Brain microvascular endothelial cell (primary cell): Measurements from ENCODE around the gene CMTM6.

Experiments used
- DNase-seq: peaks from one replicate; pipeline ENCODE4 v3.0.0-alpha.2; 2020
- H3K27ac ChIP-seq: fragments of 250-450 bp; sonication (Bioruptor Pico); 2 replicates; pipeline ENCODE4 v1.5.1; 2020; ENCODE audit warnings: mild to moderate bottlenecking, moderate library complexity
- H3K27me3 ChIP-seq: fragments of 250-450 bp; sonication (Bioruptor Pico); replicated peaks from 2 replicates; pipeline ENCODE4 v1.5.1; 2020; ENCODE audit warnings: mild to moderate bottlenecking
- H3K36me3 ChIP-seq: fragments of 250-450 bp; sonication (Bioruptor Pico); replicated peaks from 2 replicates; pipeline ENCODE4 v1.5.1; 2020; ENCODE audit warnings: mild to moderate bottlenecking
- H3K4me3 ChIP-seq: 2 replicates; pipeline ENCODE4 v1.5.1; 2011; ENCODE audit warnings: low read depth, mild to moderate bottlenecking, control low read depth, low read length, moderate library complexity
- in situ Hi-C: cut with HindIII; loops from 2 replicates; pipeline ENCODE4 v1.10.0; 2017; ENCODE audit warnings: low sequenced_read_pairs, low pct_ligation_motif_present
- TF ChIP-seq, protein P1 (sequence below): IDR thresholded peaks from 2 replicates; pipeline ENCODE4 v1.5.1; 2011; ENCODE audit warnings: low read depth, mild to moderate bottlenecking, moderate library complexity, low read length, control low read depth, inconsistent platforms; ENCODE audit errors: missing control alignments

The CMTM6 gene

DNA sequence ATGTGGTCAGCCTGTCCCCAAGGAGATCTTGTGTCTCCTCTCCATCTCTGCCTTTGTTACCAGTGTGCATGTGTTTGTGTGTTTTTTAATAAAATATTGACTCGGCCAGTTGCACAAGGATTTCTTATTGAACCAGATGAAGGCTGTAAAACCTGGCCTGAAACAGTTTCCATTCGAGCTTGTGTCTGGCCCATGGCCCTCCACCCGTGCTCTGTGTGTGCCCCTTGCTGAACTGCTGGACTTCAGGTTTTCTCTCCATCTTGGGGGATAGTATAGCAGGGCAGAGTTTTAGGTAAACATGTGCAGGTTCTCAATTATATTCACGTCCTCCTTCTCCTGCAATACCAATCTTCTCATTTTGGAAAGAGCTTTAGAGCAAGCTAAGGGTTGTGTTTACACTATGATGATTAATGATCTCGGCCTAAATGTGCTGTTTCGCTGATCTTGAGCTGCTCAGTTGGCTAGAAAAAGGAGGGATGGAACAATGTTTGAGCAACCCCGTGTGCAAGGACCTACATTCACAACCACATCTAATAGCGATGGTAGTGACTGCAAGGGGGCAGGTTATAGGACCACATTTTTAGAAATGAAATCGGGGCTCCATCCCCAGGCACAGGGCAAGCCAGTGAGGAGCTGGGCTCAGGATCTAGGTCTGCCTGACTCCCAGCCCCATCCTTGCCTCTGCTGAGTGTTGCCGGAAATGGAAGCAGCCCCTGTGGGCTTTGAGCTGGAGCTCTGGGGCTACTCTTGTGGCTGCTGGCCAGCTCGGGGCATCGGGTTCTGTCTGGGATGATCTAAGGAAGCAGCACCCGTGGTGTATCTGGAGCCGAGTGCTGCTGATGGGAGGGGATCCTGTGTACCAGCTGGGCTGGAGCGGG lies 47.7 kb downstream of the CMTM6 start:
- no peak overlapping the region for H3K27ac ChIP-seq
- TF ChIP-seq, protein P1, sequence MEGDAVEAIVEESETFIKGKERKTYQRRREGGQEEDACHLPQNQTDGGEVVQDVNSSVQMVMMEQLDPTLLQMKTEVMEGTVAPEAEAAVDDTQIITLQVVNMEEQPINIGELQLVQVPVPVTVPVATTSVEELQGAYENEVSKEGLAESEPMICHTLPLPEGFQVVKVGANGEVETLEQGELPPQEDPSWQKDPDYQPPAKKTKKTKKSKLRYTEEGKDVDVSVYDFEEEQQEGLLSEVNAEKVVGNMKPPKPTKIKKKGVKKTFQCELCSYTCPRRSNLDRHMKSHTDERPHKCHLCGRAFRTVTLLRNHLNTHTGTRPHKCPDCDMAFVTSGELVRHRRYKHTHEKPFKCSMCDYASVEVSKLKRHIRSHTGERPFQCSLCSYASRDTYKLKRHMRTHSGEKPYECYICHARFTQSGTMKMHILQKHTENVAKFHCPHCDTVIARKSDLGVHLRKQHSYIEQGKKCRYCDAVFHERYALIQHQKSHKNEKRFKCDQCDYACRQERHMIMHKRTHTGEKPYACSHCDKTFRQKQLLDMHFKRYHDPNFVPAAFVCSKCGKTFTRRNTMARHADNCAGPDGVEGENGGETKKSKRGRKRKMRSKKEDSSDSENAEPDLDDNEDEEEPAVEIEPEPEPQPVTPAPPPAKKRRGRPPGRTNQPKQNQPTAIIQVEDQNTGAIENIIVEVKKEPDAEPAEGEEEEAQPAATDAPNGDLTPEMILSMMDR, result no peak

DNA sequence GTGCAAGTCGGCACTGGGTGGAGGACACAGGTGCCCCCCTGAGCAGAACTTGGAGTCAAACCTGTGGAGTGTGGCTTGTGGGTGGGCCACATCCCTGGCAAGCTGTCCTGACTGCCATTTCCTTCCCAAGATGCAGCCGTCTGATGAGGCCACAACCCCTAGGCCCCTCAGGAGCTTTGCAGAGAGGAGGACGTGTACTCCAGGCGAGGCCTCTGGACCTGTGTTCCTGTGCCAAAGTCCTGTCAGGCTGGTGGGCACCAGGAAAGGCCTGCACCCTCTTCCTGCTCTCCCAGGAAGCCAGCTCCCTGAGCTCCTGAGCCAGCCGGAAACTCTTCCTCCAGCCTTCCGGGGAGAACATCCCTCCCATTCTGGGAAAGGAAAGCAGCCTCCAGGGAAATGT lies 48.5 kb downstream of the CMTM6 start:
- in situ Hi-C loops, result no loop called here
- no peak overlapping the region for H3K27ac ChIP-seq
- no peak for DNase-seq
- TF ChIP-seq, protein P1, result no peak
- peaks cover 3% of the 10 kb centered on the region for H3K36me3 ChIP-seq
- H3K4me3 ChIP-seq, result no peak overlapping the region
- no peaks in the 10 kb centered on the region for H3K27me3 ChIP-seq

More for the DNA sequence above, 47.7 kb downstream of the CMTM6 start:
- Histone ChIP-seq H3K4me3 (no peak overlapping the region), H3K27me3 (no peaks in the 10 kb centered on the region), H3K36me3 (peaks cover 3% of the 10 kb centered on the region)
- in situ Hi-C loops, result no loop called here
- no peak for DNase-seq

DNA sequence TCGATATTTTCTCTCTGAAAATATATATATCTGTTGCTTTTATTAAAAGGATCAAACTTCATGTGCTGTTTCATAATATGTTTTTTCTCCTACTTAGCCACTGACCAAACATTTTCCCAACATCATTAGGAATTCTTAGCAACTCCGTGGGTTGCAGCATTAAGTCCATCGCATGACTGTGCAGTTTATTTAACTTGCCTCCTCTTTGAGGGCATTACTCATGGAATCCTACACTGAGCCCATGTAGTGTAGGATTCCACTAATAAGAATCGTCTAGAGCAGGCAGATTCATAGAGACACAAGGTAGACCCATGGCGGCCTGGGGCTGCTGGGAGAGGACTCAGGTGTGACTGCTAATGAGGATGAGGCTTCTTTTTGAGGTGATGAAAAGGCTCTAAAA lies 49.3 kb downstream of the CMTM6 start:
- in situ Hi-C loops, result no loop called here
- Histone ChIP-seq H3K27ac (peak overlapping the region; percentile 31), H3K27me3 (no peaks in the 10 kb centered on the region), H3K36me3 (peaks cover 3% of the 10 kb centered on the region), H3K4me3 (no peak overlapping the region)
- DNase-seq, result peak; percentile 34
- TF ChIP-seq, protein P1, result no peak

DNA sequence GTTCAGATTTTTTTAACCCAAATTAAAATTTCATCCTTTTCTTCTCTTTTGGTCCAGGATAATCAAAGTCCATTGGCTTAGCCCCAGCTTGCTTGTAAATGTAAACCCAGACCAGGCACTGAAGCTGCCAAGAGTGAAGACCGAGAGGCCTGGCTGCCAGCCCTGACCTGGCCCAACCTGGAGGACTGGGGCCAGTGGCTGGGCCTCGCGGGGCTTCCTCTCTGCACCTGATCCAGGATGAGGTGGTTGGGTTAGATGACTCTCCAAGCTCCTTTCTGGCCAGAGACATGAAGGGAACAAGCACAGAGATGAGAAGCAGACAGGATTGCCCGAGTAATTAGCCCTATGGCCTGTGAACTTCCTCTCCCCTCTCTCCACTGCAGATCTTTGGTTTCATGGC lies 50.6 kb downstream of the CMTM6 start:
- no peaks in the 10 kb centered on the region for H3K27me3 ChIP-seq
- TF ChIP-seq, protein P1, result no peak
- in situ Hi-C loops, result no loop called here
- DNase-seq, result no peak
- peaks cover 3% of the 10 kb centered on the region for H3K36me3 ChIP-seq
- H3K27ac ChIP-seq, result no peak overlapping the region
- H3K4me3 ChIP-seq, result no peak overlapping the region

DNA sequence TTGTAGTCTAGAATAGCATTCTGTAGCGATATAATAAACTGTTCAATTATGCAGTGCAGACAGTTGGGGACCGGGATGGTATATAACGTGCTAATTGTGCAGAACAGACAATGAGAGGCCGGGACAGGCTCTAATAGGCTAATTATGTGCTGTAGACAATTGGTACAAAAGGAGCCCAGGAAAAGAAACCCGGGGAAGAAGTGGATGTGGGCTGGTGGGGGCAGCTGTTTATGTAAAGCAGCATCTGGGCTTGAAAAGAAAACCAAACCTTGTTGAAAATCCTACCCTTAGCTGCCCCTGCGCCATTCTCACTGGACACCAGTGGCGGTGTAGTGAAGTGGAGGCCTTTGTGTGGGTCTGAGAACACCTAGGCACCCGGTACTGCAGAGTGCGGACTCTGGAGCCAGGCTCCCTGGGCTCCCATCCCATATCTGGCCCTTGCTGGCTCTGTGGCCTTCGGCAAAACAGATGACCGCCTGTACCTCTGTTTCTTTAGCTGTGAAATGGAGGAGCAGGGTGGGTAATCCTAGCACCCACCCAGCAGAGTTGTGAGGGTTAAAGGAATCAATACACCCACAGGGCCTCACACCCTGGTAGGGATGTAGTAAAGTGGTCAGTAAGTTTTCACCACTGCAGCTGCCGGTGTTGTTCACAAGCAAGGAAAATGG lies 51.5 kb downstream of the CMTM6 start:
- H3K27me3 ChIP-seq, result no peaks in the 10 kb centered on the region
- TF ChIP-seq, protein P1, result no peak
- no peak for DNase-seq
- H3K4me3 ChIP-seq, result no peak overlapping the region
- no peak overlapping the region for H3K27ac ChIP-seq
- H3K36me3 ChIP-seq, result peaks cover 3% of the 10 kb centered on the region
- in situ Hi-C loops, result no loop called here
